OCI-LY3 (cell line): ENCODE data around the gene CFAP97D2.

Source experiments
- EZH2phosphoT487 ChIP-seq: fragments of 200-600 bp; shearing (Covaris generic); IDR thresholded peaks from 2 replicates; pipeline ENCODE4 v1.6.1; 2018; ENCODE audit warnings: antibody characterized with exemption, mixed run types, low read depth
- TF ChIP-seq, protein P1 (sequence below): fragments of 200-600, 300-600 bp; sonication (generic); IDR thresholded peaks from 2 replicates; pipeline ENCODE4 v1.5.1; 2014; ENCODE audit warnings: antibody characterized with exemption, low read length, low read depth

DNA sequence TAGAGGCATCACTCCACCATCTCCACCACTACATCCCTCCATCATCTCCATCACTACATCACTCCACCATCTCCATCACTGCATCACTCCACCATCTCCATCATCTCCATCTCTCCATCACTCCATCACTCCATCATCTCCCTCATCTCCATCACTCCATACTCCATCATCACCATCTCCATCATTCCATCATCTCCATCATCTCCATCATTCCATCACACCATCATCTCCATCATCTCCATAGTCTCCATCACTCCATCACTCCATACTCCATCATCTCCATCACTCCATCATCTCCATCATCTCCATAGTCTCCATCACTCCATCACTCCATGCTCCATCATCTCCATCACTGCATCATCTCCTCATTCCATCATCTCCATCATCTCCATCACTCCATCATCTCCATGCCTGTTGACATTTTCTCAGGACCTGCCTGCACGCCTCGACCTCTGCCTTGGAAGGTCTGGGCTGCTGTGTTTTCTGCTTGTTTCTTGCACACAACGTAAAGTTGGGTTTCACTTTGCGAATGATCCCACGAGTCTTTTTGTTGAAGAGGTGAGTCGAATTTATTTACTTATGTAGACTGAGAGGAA lies 25.5 kb upstream of the CFAP97D2 start:
- TF ChIP-seq, protein P1, sequence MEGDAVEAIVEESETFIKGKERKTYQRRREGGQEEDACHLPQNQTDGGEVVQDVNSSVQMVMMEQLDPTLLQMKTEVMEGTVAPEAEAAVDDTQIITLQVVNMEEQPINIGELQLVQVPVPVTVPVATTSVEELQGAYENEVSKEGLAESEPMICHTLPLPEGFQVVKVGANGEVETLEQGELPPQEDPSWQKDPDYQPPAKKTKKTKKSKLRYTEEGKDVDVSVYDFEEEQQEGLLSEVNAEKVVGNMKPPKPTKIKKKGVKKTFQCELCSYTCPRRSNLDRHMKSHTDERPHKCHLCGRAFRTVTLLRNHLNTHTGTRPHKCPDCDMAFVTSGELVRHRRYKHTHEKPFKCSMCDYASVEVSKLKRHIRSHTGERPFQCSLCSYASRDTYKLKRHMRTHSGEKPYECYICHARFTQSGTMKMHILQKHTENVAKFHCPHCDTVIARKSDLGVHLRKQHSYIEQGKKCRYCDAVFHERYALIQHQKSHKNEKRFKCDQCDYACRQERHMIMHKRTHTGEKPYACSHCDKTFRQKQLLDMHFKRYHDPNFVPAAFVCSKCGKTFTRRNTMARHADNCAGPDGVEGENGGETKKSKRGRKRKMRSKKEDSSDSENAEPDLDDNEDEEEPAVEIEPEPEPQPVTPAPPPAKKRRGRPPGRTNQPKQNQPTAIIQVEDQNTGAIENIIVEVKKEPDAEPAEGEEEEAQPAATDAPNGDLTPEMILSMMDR = no peak
- TF ChIP-seq EZH2phosphoT487 = no peak
